Kidney epithelial cell (primary cell): ENCODE results near the gene ANAPC10. TPM values are rescaled to one million over a fixed set of nuclear protein-coding genes. Genes with fewer than 3 reads are reported as not detected.

ENCODE experiments used
- DNase-seq: peaks from one replicate; pipeline ENCODE4 v3.0.0-alpha.2; 2010; ENCODE audit warnings: low read depth
- H3K27me3 ChIP-seq: 2 replicates; pipeline ENCODE4 v1.6.0; 2011; ENCODE audit warnings: low read length; ENCODE audit not compliant: control insufficient read depth, insufficient read depth
- H3K36me3 ChIP-seq: 2 replicates; pipeline ENCODE4 v1.5.1; 2011; ENCODE audit warnings: low read length; ENCODE audit not compliant: control insufficient read depth, insufficient read depth
- H3K4me3 ChIP-seq: 2 replicates; pipeline ENCODE4 v1.5.1; 2011; ENCODE audit warnings: low read depth, mild to moderate bottlenecking, control low read depth, low read length
- CTCF ChIP-seq: IDR thresholded peaks from 2 replicates; pipeline ENCODE4 v1.5.1; 2011; ENCODE audit warnings: mild to moderate bottlenecking, moderate library complexity, low read length, control low read depth, inconsistent platforms; ENCODE audit not compliant: insufficient read depth, poor library complexity, severe bottlenecking
- total RNA-seq: library from RNA; depleted of rRNA; stranded (reverse); fragments of >200 nt; gene quantifications from 2 replicates; pipeline ENCODE4 v1.2.3, GENCODE V29; 2015

ANAPC10 gene
- total RNA-seq, 1 donor from 2014 or later: 25.0 TPM

DNA sequence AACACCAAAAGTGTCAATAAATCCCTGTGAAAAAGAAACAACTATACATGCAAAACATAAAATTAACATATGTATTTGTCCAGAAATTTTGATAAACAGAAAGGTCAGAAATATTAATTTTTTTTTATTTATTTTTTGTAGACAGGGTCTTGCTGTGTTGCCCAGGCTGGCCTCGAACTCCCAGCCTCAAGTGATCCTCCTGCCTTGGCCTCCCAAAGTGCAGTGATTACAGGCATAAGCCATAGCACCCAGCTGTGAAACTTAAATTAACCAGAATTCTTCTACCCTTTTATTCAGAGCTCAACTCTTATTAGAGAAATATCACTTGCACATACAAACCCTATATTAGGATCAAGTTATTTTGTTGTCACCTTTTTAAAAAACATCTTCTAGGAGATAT, 16.2 kb downstream of the ANAPC10 start:
- no peak for DNase-seq
- no peak for TF ChIP-seq CTCF
- H3K36me3 ChIP-seq: no peaks in the 10 kb centered on the region

DNA sequence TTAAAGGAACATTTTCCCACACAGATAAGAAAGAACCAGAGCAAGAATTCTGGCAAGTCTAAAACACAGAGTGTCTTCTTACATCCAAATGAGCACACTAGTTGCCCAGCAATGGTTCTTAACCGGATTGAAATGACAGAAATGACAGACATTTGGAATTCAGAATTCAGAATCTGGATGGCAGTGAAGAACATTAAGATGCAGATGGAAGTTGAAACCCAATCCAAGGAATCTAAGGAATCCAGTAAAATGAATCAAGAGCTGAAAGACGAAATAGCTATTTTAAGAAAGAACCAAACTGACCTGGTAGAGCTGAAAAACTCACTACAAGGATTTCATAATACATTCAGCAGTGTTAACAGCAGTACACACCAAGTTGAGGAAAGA, 21.5 kb downstream of the ANAPC10 start:
- no peak for DNase-seq
- no peak overlapping the region for H3K4me3 ChIP-seq
- no peaks in the 10 kb centered on the region for H3K27me3 ChIP-seq
- no peak for TF ChIP-seq CTCF
- peaks cover 2% of the 10 kb centered on the region for H3K36me3 ChIP-seq

More for the DNA sequence above, 16.2 kb downstream of the ANAPC10 start:
- H3K4me3 ChIP-seq: no peak overlapping the region
- H3K27me3 ChIP-seq: no peaks in the 10 kb centered on the region

GRCh38 chr4:145075742-145076468, 22.1 kb downstream of the ANAPC10 start:
- no peak for TF ChIP-seq CTCF
- Histone ChIP-seq H3K36me3 (peaks cover 2% of the 10 kb centered on the region), H3K27me3 (no peaks in the 10 kb centered on the region), H3K4me3 (no peak overlapping the region)
- DNase-seq: no peak

- Histone ChIP-seq H3K27me3 (no peaks in the 10 kb centered on the region), H3K36me3 (peaks cover 2% of the 10 kb centered on the region), H3K4me3 (no peak overlapping the region)
- no peak for TF ChIP-seq CTCF
- no peak for DNase-seq
Observed at GRCh38 chr4:145071560-145071959, 26.4 kb downstream of the ANAPC10 start.

GRCh38 chr4:145069361-145069760, 28.6 kb downstream of the ANAPC10 start:
- no peak for DNase-seq
- no peaks in the 10 kb centered on the region for H3K27me3 ChIP-seq
- TF ChIP-seq CTCF: no peak

GRCh38 chr4:145066063-145066501, 31.9 kb downstream of the ANAPC10 start:
- Histone ChIP-seq H3K36me3 (no peaks in the 10 kb centered on the region), H3K27me3 (no peaks in the 10 kb centered on the region), H3K4me3 (no peak overlapping the region)
- no peak for TF ChIP-seq CTCF
- no peak for DNase-seq

More at GRCh38 chr4:145069361-145069760, 28.6 kb downstream of the ANAPC10 start:
- Histone ChIP-seq H3K36me3 (no peaks in the 10 kb centered on the region), H3K4me3 (no peak overlapping the region)
